ENCODE results near the gene TRAIP. TPM values are rescaled to one million over a fixed set of nuclear protein-coding genes. Genes with fewer than 3 reads are reported as not detected.
"Not testable (repeated sequence)": the region's sequence is repeated elsewhere in the genome, so short reads cannot be mapped to it uniquely, and the experiment has no call there.

TRAIP gene, protein sequence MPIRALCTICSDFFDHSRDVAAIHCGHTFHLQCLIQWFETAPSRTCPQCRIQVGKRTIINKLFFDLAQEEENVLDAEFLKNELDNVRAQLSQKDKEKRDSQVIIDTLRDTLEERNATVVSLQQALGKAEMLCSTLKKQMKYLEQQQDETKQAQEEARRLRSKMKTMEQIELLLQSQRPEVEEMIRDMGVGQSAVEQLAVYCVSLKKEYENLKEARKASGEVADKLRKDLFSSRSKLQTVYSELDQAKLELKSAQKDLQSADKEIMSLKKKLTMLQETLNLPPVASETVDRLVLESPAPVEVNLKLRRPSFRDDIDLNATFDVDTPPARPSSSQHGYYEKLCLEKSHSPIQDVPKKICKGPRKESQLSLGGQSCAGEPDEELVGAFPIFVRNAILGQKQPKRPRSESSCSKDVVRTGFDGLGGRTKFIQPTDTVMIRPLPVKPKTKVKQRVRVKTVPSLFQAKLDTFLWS
- 10 to 100 TPM; 19.3 to 21.0 TPM for total RNA-seq

DNA sequence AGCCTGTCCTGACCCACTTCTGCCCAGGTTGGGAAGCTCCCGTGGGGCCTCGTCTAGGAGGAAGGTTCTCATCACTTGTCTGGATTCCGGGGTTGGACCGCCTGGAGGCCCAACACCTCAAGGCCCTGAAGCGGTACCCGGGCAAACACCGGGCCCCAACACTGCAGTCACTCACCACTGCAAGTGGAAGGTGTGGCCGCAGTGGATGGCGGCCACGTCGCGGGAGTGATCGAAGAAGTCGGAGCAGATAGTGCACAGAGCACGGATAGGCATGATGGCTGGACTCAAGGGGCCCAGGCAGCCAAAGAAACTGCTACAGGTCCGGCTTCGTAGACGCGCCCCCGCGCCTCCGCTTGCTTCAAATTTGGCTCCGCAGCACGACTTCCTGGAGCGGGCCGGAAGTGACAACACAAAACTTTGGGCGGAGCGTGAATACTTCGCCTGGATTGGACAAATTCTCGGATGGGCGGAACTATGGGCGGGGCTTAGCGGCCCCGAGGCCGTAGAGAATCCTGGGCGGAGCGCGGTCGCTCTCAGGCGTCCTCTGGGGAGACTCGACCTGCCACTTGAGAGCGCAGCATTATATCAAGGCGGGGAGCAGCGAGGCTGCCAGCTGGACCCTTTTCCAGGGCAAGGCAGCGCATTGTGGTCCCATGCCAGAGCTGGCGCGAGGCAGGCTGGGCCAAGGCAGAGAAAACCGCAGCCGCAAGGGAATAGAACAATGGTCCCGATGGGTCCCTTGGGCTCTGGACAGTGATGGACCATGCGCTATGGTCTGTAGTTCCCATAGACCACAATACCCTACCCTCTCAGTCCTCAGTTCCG lies at the start of gene TRAIP:
TRAIP (minus strand) TSS at position 384 of the 825 bp plus-strand sequence; CDS start at position 273, 111 bp downstream.
- H3K9me3 Mint-ChIP-seq = no peaks in the 10 kb centered on the region
- peak; percentile 95 for DNase-seq
- peaks cover 2% of the 10 kb centered on the region for H3K36me3 Mint-ChIP-seq (ENCODE audit: low read depth)
- CTCF ChIA-PET = interaction anchor here (1.1 to 4.2 kb wide), 3 partner anchors 9 to 54 kb away, joined by 3 to 16 read pairs (median 4); no protein-coding TSS in a partner anchor
- no peaks in the 10 kb centered on the region for H3K27me3 Mint-ChIP-seq
- peaks cover 19% of the 10 kb centered on the region for H3K4me1 Mint-ChIP-seq
- H3K4me3 Mint-ChIP-seq = peak within 1 kb of the TSS; percentile 91
- POLR2A ChIA-PET = interaction anchor here (0.9 to 2.2 kb wide), 10 partner anchors 11 to 132 kb away, joined by 3 to 9 read pairs (median 3); partner anchors contain the start of genes CAMKV, GMPPB and UBA7
- H3K27ac Mint-ChIP-seq = peak within 1 kb of the TSS; percentile 76

DNA sequence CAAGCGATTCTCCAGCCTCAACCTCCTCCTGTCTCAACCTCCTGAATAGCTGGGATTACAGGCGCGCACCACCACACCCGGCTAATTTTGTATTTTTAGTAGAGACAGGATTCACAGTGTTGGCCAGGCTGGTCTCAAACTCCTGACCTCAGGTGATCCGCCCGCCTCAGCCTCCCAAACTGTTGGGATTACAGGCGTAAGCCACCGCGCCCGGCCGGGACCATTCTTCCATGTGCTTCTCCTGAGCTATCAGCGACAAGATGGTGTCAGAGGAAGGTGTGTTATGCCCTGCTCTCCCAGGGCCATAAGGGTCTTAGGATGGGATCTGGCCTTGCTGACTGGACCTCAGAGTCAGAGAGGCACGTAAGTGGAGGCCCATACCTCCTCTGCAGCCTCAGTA lies 48.1 kb upstream of the TRAIP start:
- H3K36me3 Mint-ChIP-seq (ENCODE audit: low read depth); DNase-seq; H3K27me3 Mint-ChIP-seq; H3K9me3 Mint-ChIP-seq: not testable (repeated sequence)
- ChIA-PET POLR2A (interaction anchor here (0.9 kb wide), 1 partner anchor 48 kb away, joined by 3 read pairs; the partner anchor contains the start of gene TRAIP), CTCF (interaction anchor here (1.5 kb wide), 1 partner anchor 65 kb away, joined by 6 read pairs; no protein-coding TSS in a partner anchor)
- Mint-ChIP-seq H3K4me3 (peak overlapping the region; percentile 82), H3K27ac (peak overlapping the region; percentile 82), H3K4me1 (peaks cover 31% of the 10 kb centered on the region)

DNA sequence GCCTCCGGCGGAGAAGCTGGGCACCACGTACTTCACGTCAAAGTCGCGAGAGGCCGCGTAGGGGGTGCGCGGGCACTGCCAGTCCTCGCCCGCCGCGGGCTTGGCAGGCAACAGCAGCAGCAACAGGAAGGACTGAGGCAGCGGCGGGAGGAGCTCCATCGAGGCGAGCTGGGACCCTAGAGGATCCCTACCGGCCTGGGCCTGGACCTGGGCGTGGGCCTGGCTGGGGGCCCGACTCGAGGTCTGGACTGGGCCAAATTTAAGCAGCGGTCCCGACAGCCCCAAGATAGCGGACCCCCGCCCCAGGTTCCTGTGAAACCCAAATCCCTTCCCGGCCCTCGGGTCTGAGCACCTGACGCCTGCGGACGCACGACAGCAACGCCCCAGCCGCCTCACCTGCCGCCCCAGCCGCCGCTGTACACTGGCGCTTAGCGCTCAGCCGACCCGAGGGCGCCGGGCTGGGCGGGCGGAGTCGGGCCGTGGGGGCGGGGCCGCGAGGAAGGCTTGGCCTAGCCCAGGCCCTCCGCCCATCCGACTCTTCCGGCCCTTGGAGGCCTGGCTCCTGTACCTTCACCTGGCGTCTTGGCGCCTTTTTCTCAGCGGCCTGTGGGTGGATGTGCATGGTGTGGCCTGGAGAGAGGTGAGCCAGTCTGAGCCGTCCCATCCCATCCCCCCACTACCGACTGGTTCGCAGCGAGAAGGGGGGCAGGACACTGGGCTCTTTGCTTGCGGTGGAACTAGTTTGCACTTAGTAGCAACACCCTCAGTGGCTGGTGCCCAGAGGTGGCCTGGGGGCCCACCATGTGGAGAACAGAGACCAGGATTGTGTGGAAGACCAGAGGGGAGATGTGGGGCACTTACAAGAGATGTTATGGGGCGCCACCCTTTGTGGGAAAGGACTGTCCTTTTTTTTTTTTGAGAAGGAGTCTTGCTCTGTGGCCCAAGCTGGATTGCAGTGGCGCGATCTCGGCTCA lies 47.4 kb upstream of the TRAIP start, which contains the start of gene MST1R:
MST1R (minus strand) TSS at position 423 of the 974 bp plus-strand sequence; CDS start at position 159, 264 bp downstream.
- peak within 1 kb of the TSS; percentile 82 for H3K27ac Mint-ChIP-seq
- no peaks in the 10 kb centered on the region for H3K27me3 Mint-ChIP-seq
- peak within 1 kb of the TSS; percentile 82 for H3K4me3 Mint-ChIP-seq
- peak; percentile 90 for DNase-seq
- H3K4me1 Mint-ChIP-seq = peaks cover 31% of the 10 kb centered on the region
- H3K9me3 Mint-ChIP-seq = no peaks in the 10 kb centered on the region
- H3K36me3 Mint-ChIP-seq (ENCODE audit: low read depth) = no peaks in the 10 kb centered on the region
- ChIA-PET CTCF (no interaction called here), POLR2A (interaction anchor here (0.9 to 1.0 kb wide), 2 partner anchors 48 kb away, joined by 3 read pairs; partner anchors contain the start of gene TRAIP)

DNA sequence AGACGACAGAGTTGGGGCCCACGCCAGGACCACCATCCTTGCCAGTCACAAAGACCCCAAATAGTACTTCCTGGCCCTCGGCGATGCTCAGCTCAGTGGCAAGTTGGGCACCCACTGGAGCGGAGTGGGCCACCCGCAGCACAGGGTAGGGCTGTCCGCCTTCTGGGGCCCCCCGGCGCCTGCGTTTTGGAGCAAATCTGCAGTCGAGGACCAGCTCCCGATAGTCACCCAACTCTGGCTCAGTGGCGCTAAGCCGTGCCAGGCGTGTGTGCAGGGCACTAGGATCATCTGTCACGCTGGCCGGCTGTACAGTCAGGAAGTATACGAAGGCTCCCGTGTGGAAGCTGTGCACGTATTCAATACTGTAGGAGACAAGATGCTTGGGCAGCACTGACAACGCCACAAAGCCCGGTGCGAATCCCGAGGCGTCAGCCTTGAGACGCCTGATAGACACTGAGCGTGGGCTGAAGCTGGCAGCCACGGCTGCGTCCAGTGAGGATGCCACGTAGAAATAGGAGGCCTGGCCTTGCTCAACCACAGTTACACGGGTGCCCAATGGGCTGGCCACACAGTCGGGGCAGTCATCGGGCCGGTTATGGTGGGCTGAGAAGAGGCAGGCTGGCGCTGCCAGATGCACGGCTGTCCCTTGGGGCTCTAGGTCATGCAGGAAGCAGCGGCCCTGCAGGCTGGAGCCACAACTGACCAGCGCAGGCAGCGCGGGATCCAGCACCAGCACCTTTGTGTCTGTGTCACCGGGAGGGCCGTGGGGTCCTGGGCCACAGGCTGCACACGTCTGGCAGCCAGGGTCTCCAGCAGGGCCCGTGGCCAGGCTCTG lies 46.4 kb upstream of the TRAIP start:
- Mint-ChIP-seq H3K27ac (no peak overlapping the region), H3K27me3 (no peaks in the 10 kb centered on the region), H3K9me3 (no peaks in the 10 kb centered on the region), H3K4me3 (no peak overlapping the region), H3K4me1 (peaks cover 31% of the 10 kb centered on the region), H3K36me3 (ENCODE audit: low read depth) (no peaks in the 10 kb centered on the region)
- DNase-seq = no peak
- ChIA-PET CTCF (interaction anchor here (2.0 kb wide), 1 partner anchor 63 kb away, joined by 4 read pairs; no protein-coding TSS in a partner anchor), POLR2A (interaction anchor here (1.0 kb wide), 1 partner anchor 47 kb away, joined by 3 read pairs; no protein-coding TSS in a partner anchor)

DNA sequence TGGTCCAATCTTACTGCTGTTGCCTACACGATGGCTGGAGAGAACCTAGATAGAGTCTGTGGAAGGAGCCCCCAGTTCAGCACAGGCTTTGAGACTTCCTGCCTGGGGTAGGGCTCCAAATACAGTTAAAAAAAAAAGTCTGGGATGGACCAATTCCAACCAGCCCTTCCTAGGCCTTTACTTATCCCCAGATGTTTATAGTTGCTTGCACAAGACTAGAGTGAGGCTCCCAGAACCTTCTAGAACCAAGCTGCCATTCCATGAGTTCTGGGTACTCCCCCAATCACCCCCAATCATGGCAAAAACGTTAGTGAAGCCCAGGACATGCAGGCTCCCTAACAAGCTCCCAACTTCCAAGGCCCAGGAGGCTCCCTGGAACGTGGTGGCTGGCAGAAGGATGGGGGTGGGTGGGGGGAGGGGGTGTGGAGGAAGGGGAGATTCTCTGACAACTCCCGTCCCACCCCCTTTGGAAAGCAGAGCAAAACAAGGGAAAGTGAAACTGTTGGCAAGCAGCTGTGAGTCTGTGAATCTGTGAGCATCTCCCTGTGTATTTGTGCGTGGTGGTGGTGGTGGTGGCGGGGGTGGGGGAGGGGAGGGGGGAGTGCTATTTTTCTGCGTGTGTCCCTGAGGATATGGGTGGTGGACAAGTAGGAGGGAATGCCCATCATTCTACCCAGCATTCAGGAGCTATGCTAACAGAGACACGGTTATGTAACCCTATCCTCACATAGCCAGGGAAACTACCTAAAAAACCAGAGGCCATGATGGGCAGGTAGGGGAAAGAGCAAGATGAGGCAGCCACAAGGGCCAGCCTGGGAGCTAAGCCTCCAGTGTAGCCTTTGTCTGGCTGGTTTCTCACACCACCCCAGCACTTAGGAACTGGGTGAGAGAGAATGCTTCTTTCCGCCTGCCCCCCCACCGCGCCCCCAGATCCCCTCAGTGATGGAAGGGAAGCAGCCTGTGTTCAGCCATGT lies 45.3 kb upstream of the TRAIP start:
- no peak for DNase-seq

DNA sequence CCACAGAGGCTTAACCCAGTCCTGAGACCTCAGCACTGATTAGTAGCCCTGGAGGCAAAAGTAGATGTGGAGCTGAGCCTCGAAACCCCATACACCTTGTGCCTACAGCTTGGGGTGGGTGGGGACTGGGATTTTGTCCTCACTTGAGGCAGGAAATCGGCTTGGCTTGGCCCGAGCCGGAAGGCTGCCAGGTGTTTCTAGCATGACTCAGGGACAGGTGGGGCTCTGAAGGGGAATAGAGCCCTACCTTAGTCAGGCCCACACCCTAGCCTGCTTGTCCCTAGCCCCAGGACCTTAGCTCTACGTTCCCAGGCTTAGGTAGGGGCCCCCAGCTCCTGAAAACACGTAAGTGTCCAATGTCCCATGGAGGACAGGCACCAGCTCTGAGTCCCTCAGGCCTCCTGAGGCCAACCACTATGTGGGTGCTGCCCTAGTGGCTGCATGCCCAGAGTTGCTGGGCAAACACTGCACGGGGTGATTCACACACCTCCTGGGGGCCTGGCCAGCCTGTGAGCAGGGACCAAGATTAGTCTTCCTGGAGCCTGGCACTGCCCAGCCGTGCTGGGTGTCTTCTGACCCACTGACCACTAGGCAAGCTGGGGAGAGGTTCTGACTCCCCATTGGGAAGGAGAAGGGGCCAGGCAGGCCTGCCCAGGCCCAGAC lies 44.3 kb upstream of the TRAIP start:
- ChIA-PET POLR2A (no interaction called here), CTCF (interaction anchor here (0.9 to 2.0 kb wide), 3 partner anchors 61 to 229 kb away, joined by 3 to 4 read pairs (median 3); no protein-coding TSS in a partner anchor)
- DNase-seq = no peak
- Mint-ChIP-seq H3K4me1 (peaks cover 17% of the 10 kb centered on the region), H3K36me3 (ENCODE audit: low read depth) (no peaks in the 10 kb centered on the region), H3K4me3 (no peak overlapping the region), H3K27me3 (no peaks in the 10 kb centered on the region), H3K9me3 (no peaks in the 10 kb centered on the region), H3K27ac (no peak overlapping the region)

More for the DNA sequence above, 45.3 kb upstream of the TRAIP start:
- H3K9me3 Mint-ChIP-seq = no peaks in the 10 kb centered on the region
- peaks cover 27% of the 10 kb centered on the region for H3K4me1 Mint-ChIP-seq
- H3K4me3 Mint-ChIP-seq = no peak overlapping the region
- H3K27ac Mint-ChIP-seq = no peak overlapping the region
- H3K36me3 Mint-ChIP-seq (ENCODE audit: low read depth) = no peaks in the 10 kb centered on the region
- H3K27me3 Mint-ChIP-seq = no peaks in the 10 kb centered on the region
- ChIA-PET CTCF (interaction anchor here (0.6 to 2.0 kb wide), 2 partner anchors 62 to 84 kb away, joined by 4 read pairs; no protein-coding TSS in a partner anchor), POLR2A (no interaction called here)

DNA sequence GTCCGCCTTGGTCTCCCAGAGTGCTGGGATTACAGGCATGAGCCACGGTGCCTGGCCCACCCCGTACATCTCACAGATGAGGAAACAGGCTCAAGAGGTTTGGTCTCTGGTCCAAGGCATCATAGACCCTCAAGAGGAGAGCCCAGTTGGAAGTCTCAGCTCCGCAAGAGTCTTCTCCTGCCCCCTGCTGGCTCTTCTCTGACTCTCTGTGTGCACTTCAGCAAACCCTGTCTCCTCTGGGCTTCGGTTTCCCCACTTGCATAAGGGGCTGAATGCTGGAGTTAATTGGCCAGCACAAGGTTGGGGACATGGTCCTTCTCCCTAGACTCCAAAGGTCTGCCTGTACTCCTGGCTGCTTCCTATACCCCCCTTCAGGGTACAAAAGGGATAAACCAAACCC lies 43.5 kb upstream of the TRAIP start:
- no peaks in the 10 kb centered on the region for H3K27me3 Mint-ChIP-seq
- no peak for DNase-seq
- no peaks in the 10 kb centered on the region for H3K9me3 Mint-ChIP-seq
- no peaks in the 10 kb centered on the region for H3K36me3 Mint-ChIP-seq (ENCODE audit: low read depth)
- no peak overlapping the region for H3K4me3 Mint-ChIP-seq
- no peak overlapping the region for H3K27ac Mint-ChIP-seq
- peaks cover 9% of the 10 kb centered on the region for H3K4me1 Mint-ChIP-seq
- ChIA-PET CTCF (interaction anchor here (0.9 kb wide), 1 partner anchor 61 kb away, joined by 3 read pairs; no protein-coding TSS in a partner anchor), POLR2A (no interaction called here)

DNA sequence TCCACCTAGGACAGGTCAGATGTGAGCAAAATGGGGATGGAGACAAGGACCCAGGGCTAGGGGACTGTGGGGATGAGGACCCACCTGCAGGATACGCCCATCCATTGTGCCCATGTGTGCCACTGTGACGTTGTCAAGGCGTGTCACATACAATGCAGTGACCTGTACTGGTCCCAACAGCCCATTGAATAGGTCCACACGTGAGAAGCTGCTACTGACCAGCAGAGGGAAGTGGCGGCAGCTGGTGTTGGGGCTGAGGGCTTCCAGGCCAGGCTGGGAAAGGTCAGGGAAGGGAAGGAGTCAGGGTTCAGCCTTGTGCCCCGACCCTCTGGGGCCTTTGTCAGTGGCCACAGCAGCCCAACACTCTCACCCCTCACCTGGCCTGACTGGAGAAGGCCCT lies 42.6 kb upstream of the TRAIP start:
- no peak overlapping the region for H3K27ac Mint-ChIP-seq
- H3K27me3 Mint-ChIP-seq = no peaks in the 10 kb centered on the region
- CTCF ChIA-PET = no interaction called here
- no peaks in the 10 kb centered on the region for H3K9me3 Mint-ChIP-seq
- no peak for DNase-seq
- no peaks in the 10 kb centered on the region for H3K36me3 Mint-ChIP-seq (ENCODE audit: low read depth)
- no peak overlapping the region for H3K4me3 Mint-ChIP-seq
- H3K4me1 Mint-ChIP-seq = peaks cover 4% of the 10 kb centered on the region
- POLR2A ChIA-PET = no interaction called here

DNA sequence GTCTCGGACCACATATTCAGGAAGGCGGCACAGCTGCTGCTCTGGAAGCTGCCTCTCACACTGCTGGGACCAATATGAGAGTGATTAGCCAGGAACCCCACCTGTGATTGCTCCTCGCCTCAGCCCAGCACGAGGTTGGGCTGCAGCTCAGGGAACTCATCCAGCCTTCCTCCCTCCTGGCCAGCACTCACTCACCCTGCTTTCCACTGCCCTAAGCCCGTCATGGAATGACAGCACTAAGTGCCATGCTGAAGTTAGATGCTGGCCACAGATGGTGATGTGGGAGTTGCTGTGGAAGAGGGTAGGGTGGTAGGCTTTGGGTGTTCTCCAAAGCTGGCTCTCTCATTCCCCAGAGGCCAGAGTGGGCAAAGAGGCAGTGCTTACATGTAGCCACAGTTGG lies 40.0 kb upstream of the TRAIP start:
- Mint-ChIP-seq H3K4me3 (no peak overlapping the region), H3K9me3 (no peaks in the 10 kb centered on the region), H3K4me1 (no peaks in the 10 kb centered on the region), H3K36me3 (ENCODE audit: low read depth) (no peaks in the 10 kb centered on the region), H3K27me3 (no peaks in the 10 kb centered on the region), H3K27ac (no peak overlapping the region)
- ChIA-PET POLR2A (no interaction called here), CTCF (no interaction called here)
- DNase-seq = no peak

DNA sequence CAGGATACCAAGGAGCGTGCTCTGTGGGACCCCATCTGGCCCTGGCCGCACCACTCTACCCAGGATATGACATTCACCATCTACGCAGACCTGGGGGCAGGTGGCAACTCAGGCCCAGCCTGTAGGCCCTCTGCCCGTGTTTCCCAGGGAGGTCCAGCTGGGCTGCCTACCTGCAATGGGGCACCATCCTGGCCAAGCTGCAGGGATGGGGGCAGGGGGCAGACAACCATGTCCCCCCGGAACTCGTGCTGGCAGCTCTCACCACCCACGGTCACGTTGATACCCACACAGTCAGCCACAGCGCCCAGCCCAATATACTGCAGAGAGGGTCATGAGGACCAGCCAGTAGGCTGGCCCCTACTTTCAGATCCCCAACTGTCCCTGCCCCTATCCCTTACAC lies 39.4 kb upstream of the TRAIP start:
- H3K4me3 Mint-ChIP-seq = no peak overlapping the region
- no peaks in the 10 kb centered on the region for H3K4me1 Mint-ChIP-seq
- ChIA-PET POLR2A (no interaction called here), CTCF (no interaction called here)
- no peaks in the 10 kb centered on the region for H3K27me3 Mint-ChIP-seq
- H3K9me3 Mint-ChIP-seq = no peaks in the 10 kb centered on the region
- H3K27ac Mint-ChIP-seq = no peak overlapping the region
- DNase-seq = no peak
- H3K36me3 Mint-ChIP-seq (ENCODE audit: low read depth) = no peaks in the 10 kb centered on the region
